Heart left ventricle (tissue), 13 donors: Measurements from ENCODE around the gene ZNF69.
"Not testable (repeated sequence)": the region's sequence is repeated elsewhere in the genome, so short reads cannot be mapped to it uniquely, and the experiment has no call there.

Experiments used
- CTCF ChIP-seq, 12 donors: fragments of 200-600 bp; sonication (generic) in 4 of 12; IDR thresholded peaks; one replicate each; pipeline versions ENCODE4 v1.5.0 to v1.8.0; 2018 to 2022; ENCODE audit warnings: antibody characterized with exemption in 12 of 12, mild to moderate bottlenecking in 5 of 12
- POLR2A ChIP-seq, 2 donors: fragments of 450-650 bp; IDR thresholded peaks; one replicate each; pipeline ENCODE4 v1.6.1; 2017; ENCODE audit warnings: antibody characterized with exemption in 2 of 2, mild to moderate bottlenecking in 2 of 2, moderate library complexity in 2 of 2
- donor health status: ischemic (EF 13 %, LVEDD 7.1; RV severe dilation, severe dysfunction).
- donor health status: DM: no; HTN: yes; CAD: no.
- donor health status: DM: no; HTN: no; CAD: no.
- donor health status: ischemic (EF 25% LVEDD 6.9; RV normal size, moderate dysfunction).
- donor health status: ischemic (EF 25% LVEDD 5.7; RV mildly dilated, moderate dysfunction).
- donor health status: ischemic (EF 35%, LVEDD 5.7; RV mildly dilated, moderate dysfunction).
- donor health status: nonischemic (EF 11% LVEDD 7.7; RV severe dilation, severe dysfunction).
- donor health status: DM: yes; HTN: yes; CAD: no.
- donor health status: PGD.
- donor health status: ischemic (EF 29% LVEDD 5.4; RV normal size, mild dysfunction).
- donor health status: nonischemic (EF 23%, LVEDD 6.1; RV moderate dilation, normal function).

DNA sequence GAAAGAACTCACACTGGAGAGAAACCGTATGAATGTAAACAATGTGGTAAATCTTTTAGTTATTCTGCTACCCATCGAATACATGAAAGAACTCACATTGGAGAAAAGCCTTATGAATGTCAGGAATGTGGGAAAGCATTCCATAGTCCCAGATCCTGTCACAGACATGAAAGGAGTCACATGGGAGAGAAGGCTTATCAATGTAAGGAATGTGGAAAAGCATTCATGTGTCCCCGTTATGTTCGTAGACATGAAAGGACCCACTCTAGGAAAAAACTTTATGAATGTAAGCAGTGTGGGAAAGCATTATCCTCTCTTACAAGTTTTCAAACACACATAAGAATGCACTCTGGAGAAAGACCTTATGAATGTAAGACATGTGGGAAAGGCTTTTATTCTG, 19.8 kb upstream of the ZNF69 start:
- not testable (repeated sequence) for TF ChIP-seq CTCF, POLR2A (IDR thresholded peaks at IDR 0.05)
